ENCODE data around the gene CFL2.

CFL2 gene

GRCh38 chr14:34722723-34723545 is 8.5 kb upstream of the CFL2 start:
- H3K4me3 ChIP-seq (ENCODE audit: low read depth, low read length), result no peak overlapping the region
- DNase-seq (ENCODE audit: low read depth), result no peak
- TF ChIP-seq CTCF (IDR thresholded peaks at IDR 0.05; ENCODE audit: control insufficient read depth, extremely low read depth, insufficient read depth), result peak; percentile 74

- TF ChIP-seq CTCF (IDR thresholded peaks at IDR 0.05; ENCODE audit: control insufficient read depth, extremely low read depth, insufficient read depth), result no peak
These were observed 6.7 kb upstream of the CFL2 start for GRCh38 chr14:34721129-34721528.

GRCh38 chr14:34718750-34719304 is 4.4 kb upstream of the CFL2 start:
- no peak for DNase-seq (ENCODE audit: low read depth)
- TF ChIP-seq CTCF (IDR thresholded peaks at IDR 0.05; ENCODE audit: control insufficient read depth, extremely low read depth, insufficient read depth), result no peak
- H3K4me3 ChIP-seq (ENCODE audit: low read depth, low read length), result no peak overlapping the region

More at GRCh38 chr14:34721129-34721528, 6.7 kb upstream of the CFL2 start:
- no peak for DNase-seq (ENCODE audit: low read depth)
- no peak overlapping the region for H3K4me3 ChIP-seq (ENCODE audit: low read depth, low read length)

GRCh38 chr14:34715127-34715863 is 902 bp upstream of the CFL2 start:
- peak overlapping the region; percentile 71 for H3K4me3 ChIP-seq (ENCODE audit: low read depth, low read length)
- no peak for TF ChIP-seq CTCF (IDR thresholded peaks at IDR 0.05; ENCODE audit: control insufficient read depth, extremely low read depth, insufficient read depth)
- DNase-seq (ENCODE audit: low read depth), result no peak

GRCh38 chr14:34713681-34714319 is 593 bp downstream of the CFL2 start:
- peak overlapping the region; percentile 71 for H3K4me3 ChIP-seq (ENCODE audit: low read depth, low read length)
- no peak for DNase-seq (ENCODE audit: low read depth)
- TF ChIP-seq CTCF (IDR thresholded peaks at IDR 0.05; ENCODE audit: control insufficient read depth, extremely low read depth, insufficient read depth), result no peak

GRCh38 chr14:34713122-34713680 is 1.2 kb downstream of the CFL2 start:
- TF ChIP-seq CTCF (IDR thresholded peaks at IDR 0.05; ENCODE audit: control insufficient read depth, extremely low read depth, insufficient read depth), result no peak
- H3K4me3 ChIP-seq (ENCODE audit: low read depth, low read length), result peak overlapping the region; percentile 71
- DNase-seq (ENCODE audit: low read depth), result no peak

Measured in LNCaP clone FGC (cell line).